K562 (cell line): Measurements from ENCODE around the gene C2CD2. TPM values are rescaled to one million over a fixed set of nuclear protein-coding genes. Genes with fewer than 3 reads are reported as not detected.

Experiments used
- CBX8 ChIP-seq: fragments of 200-600 bp; sonication (generic); IDR thresholded peaks from 2 replicates; pipeline ENCODE4 v1.6.1; 2012; ENCODE audit warnings: borderline replicate concordance, mixed run types, low read depth, mild to moderate bottlenecking, moderate library complexity, mixed read lengths, low read length, control low read depth, inconsistent platforms; ENCODE audit not compliant: poor library complexity, severe bottlenecking; ENCODE audit errors: extremely low read depth
- CHD4 ChIP-seq: fragments of 200-600 bp; sonication (generic); IDR thresholded peaks from 3 replicates; pipeline ENCODE4 v1.6.1; 2012; ENCODE audit warnings: low read depth, mild to moderate bottlenecking, mixed read lengths, low read length, inconsistent platforms; ENCODE audit not compliant: insufficient read depth, insufficient replicate concordance, poor library complexity, severe bottlenecking
- HNRNPL ChIP-seq: fragments of 200-400 bp; formaldehyde crosslinking; IDR thresholded peaks from 2 replicates; pipeline ENCODE4 v1.6.1; 2017; ENCODE audit warnings: low read depth, mild to moderate bottlenecking, low read length
- HNRNPUL1 ChIP-seq: fragments of 200-400 bp; formaldehyde crosslinking; IDR thresholded peaks from 2 replicates; pipeline ENCODE4 v1.6.1; 2017; ENCODE audit warnings: low read length
- MLX ChIP-seq, 2 experiments: fragments of 450-650 bp in 1 of 2; sonication (generic) in 1 of 2; formaldehyde crosslinking; conservative IDR thresholded peaks; 2 replicates each; pipeline versions ENCODE4 v1.4.0 to v1.8.1; 2020 to 2022; ENCODE audit warnings: mild to moderate bottlenecking in 1 of 2, missing genetic modification reagents in 1 of 2
- PRPF4 ChIP-seq: fragments of 200-400 bp; formaldehyde crosslinking; IDR thresholded peaks from one replicate; pipeline ENCODE4 v1.6.1; 2017; ENCODE audit warnings: low read length, low read depth, mild to moderate bottlenecking; ENCODE audit not compliant: insufficient read depth, poor library complexity, severe bottlenecking
- RFX1 ChIP-seq: fragments of 450-650 bp; IDR thresholded peaks from 2 replicates; pipeline ENCODE4 v1.6.1; 2016; ENCODE audit warnings: mild to moderate bottlenecking, moderate library complexity
- SIN3B ChIP-seq: fragments of 450-650 bp; IDR thresholded peaks from 2 replicates; pipeline ENCODE4 v1.6.1; 2017; ENCODE audit warnings: low read depth, mild to moderate bottlenecking, moderate library complexity
- SMAD3 ChIP-seq: fragments of 450-650 bp; formaldehyde crosslinking; conservative IDR thresholded peaks from 2 replicates; pipeline ENCODE4 v1.4.0; 2020; ENCODE audit warnings: mild to moderate bottlenecking
- WHSC1 ChIP-seq: IDR thresholded peaks from one replicate; pipeline ENCODE4 v1.6.1; 2012; ENCODE audit warnings: low read length, control low read depth, inconsistent platforms
- ZBTB5 ChIP-seq: fragments of 450-650 bp; IDR thresholded peaks from 2 replicates; pipeline ENCODE4 v1.6.1; 2017; ENCODE audit warnings: antibody characterized with exemption
- ZNF512 ChIP-seq: IDR thresholded peaks from 2 replicates; pipeline ENCODE4 v1.6.1; 2016; ENCODE audit warnings: missing genetic modification characterization, missing compliant biosample characterization
- ZNF518B ChIP-seq: fragments of 250-450 bp; sonication (Bioruptor Pico); IDR thresholded peaks from 2 replicates; pipeline ENCODE4 v1.5.0; 2021; ENCODE audit warnings: mild to moderate bottlenecking, moderate library complexity
- polyA plus RNA-seq, 8 experiments: library from polyadenylated mRNA; depleted of rRNA in 4 of 8; stranded (reverse) in 5 of 8; unstranded in 3 of 8; fragments of >200 nt; fragmentation: Nextera tagmentation in 2 of 8; fragmentation: Illumina TruSeq in 1 of 8; extraction: Ambion mirVana in 2 of 8; extraction: Trizol in 1 of 8; gene quantifications; 2 replicates each; pipeline versions ENCODE4 v1.2.1 to v1.2.3, GENCODE V29; 2011 to 2014; ENCODE audit warnings: inconsistent platforms in 1 of 8, missing spikeins in 1 of 8
- total RNA-seq, 7 experiments: library from RNA; depleted of rRNA in 6 of 7; stranded (reverse); fragments of >200 nt in 6 of 7; fragmentation: Illumina TruSeq in 2 of 7; extraction: Trizol in 2 of 7; gene quantifications; 2 replicates each; pipeline versions ENCODE4 v1.2.1 to v1.2.3, GENCODE V29; 2011 to 2021; ENCODE audit warnings: low replicate concordance in 1 of 7
- TF ChIP-seq, protein P1 (sequence below): fragments of 450-650 bp; formaldehyde crosslinking; IDR thresholded peaks from 2 replicates; pipeline ENCODE4 v1.4.0; 2022; ENCODE audit warnings: missing genetic modification characterization

The C2CD2 gene
- total and polyA plus RNA-seq, 9 of the 15 experiments (the other 6 are each of a cell fraction or from before 2014, with no cell fraction given): 1.3 to 21.6 (median 12.1) TPM

DNA sequence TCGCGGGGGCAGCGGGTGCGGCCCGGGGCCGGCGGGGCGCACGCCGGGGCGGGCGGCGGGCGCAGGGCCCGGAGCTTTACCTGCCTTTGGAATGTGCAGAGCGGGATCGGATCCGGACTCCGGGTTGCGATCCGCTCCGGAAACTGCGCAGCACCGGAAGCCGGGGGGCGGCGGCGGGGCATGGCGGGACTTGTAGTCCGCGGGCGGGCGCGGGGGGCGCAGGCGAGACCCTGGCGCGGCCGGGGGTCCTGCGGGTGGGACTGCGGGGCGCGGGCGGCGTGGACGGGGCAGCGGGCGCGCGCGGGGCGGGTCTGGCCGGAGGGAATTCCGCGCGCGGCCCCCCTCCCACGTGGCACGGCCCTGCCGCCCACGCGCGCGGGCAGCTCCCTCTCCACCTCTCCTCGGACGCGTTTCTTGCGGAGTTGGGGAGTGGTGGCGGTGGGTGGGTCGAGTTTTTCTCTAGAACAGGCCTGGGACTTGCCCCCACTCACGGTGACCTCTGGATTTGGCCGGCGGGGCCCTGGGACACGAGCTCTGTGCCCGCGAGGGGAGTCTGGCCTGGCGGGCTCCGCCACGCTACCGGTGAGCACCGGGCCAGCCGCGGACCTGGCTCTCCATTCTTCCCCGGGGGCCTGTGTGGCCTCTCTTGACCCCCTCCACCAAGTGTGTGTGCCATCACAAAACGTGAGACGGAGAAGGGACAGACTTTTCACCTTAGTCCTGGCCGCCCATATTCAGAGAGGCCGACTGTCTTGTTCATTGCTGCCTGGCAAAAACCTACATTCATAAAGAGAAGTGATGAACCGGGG is 74.4 kb downstream of the C2CD2 start, which contains the start of gene PRDM15 (continued):
- TF ChIP-seq ZNF518B (no peak), SMAD3 (0 out of 2 replicates have a peak, but pooled peaks have one; percentile 8), ZNF512 (no peak), HNRNPUL1 (no peak), SIN3B (peak; percentile 37), ZBTB5 (no peak), CBX8 (no peak), PRPF4 (peak; percentile 61), MLX (CRISPR knock-in tag; conservative IDR thresholded peaks at IDR 0.05) (no peak), HNRNPL (peak; percentile 32; the same call in 1 of the 2 replicates), RFX1 (no peak), CHD4 (no peak), WHSC1 (no peak)
- TF ChIP-seq, protein P1, sequence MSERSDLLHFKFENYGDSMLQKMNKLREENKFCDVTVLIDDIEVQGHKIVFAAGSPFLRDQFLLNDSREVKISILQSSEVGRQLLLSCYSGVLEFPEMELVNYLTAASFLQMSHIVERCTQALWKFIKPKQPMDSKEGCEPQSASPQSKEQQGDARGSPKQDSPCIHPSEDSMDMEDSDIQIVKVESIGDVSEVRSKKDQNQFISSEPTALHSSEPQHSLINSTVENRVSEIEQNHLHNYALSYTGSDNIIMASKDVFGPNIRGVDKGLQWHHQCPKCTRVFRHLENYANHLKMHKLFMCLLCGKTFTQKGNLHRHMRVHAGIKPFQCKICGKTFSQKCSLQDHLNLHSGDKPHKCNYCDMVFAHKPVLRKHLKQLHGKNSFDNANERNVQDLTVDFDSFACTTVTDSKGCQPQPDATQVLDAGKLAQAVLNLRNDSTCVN (CRISPR knock-in tag): no peak
